GM12878 (cell line): ENCODE results near the gene DUSP14.

Experiments used
- CHD2 ChIP-seq: IDR thresholded peaks from 2 replicates; pipeline ENCODE4 v1.6.1; 2011; ENCODE audit warnings: low read depth, low read length, improper control_type of control experiment, borderline replicate concordance
- EP300 ChIP-seq, 2 experiments: fragments of 150-350 bp in 1 of 2; IDR thresholded peaks; 2 replicates each; pipeline ENCODE4 v1.6.1; 2011 to 2012; ENCODE audit warnings: low read depth in 2 of 2, low read length in 2 of 2, borderline replicate concordance in 1 of 2, improper control_type of control experiment in 1 of 2, inconsistent platforms in 1 of 2; ENCODE audit not compliant: control insufficient read depth in 1 of 2
- MXI1 ChIP-seq: fragments of 150-350 bp; IDR thresholded peaks from 2 replicates; pipeline ENCODE4 v1.6.1; 2011; ENCODE audit warnings: low read depth, mild to moderate bottlenecking, inconsistent platforms, low read length, improper control_type of control experiment
- POLR2AphosphoS2 ChIP-seq: IDR thresholded peaks from 2 replicates; pipeline ENCODE4 v1.6.1; 2011; ENCODE audit warnings: low read depth, mild to moderate bottlenecking, low read length, improper control_type of control experiment, moderate library complexity
- RAD21 ChIP-seq: IDR thresholded peaks from 2 replicates; pipeline ENCODE4 v1.6.1; 2011; ENCODE audit warnings: mild to moderate bottlenecking, low read depth, low read length, moderate library complexity; ENCODE audit not compliant: insufficient read depth
- RCOR1 ChIP-seq: conservative IDR thresholded peaks from 2 replicates; pipeline ENCODE4 v1.6.1; 2012; ENCODE audit warnings: low read depth, low read length, improper control_type of control experiment
- YY1 ChIP-seq: IDR thresholded peaks from 2 replicates; pipeline ENCODE4 v1.6.1; 2011; ENCODE audit warnings: low read depth, mild to moderate bottlenecking, low read length
- TF ChIP-seq, protein P1 (sequence below): IDR thresholded peaks from 2 replicates; pipeline ENCODE4 v1.6.1; 2012; ENCODE audit warnings: low read depth, low read length, improper control_type of control experiment
- TF ChIP-seq, protein P2 (sequence below), 3 experiments: IDR thresholded peaks in 2 of 3; conservative IDR thresholded peaks in 1 of 3; 2 replicates each; pipeline ENCODE4 v1.5.1; 2011; ENCODE audit warnings: low read depth in 3 of 3, low read length in 3 of 3, mild to moderate bottlenecking in 3 of 3, control low read depth in 2 of 3, moderate library complexity in 2 of 3, inconsistent platforms in 1 of 3, mixed read lengths in 1 of 3; ENCODE audit not compliant: control insufficient read depth in 2 of 3, insufficient read depth in 1 of 3; ENCODE audit errors: extremely low read depth in 1 of 3

DNA sequence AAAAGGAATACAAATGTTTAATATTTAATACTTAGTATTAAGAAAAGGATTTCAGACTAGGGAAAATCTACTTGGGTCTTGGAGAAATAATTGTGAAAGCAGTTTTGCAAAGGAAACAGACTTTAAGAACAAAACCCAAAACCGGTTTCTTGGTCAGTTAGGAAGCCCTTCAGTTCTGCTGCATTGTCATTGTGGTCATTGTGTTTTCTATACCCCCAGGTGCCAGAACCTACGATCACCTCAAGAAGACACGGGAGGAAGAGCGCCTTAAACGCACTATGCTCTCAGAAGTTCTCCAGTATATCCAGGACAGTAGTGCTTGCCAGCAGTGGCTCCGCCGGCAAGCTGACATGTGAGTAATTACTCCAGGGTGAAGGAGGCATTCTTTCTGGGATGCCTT is 19.5 kb upstream of the DUSP14 start:
- TF ChIP-seq, protein P1, sequence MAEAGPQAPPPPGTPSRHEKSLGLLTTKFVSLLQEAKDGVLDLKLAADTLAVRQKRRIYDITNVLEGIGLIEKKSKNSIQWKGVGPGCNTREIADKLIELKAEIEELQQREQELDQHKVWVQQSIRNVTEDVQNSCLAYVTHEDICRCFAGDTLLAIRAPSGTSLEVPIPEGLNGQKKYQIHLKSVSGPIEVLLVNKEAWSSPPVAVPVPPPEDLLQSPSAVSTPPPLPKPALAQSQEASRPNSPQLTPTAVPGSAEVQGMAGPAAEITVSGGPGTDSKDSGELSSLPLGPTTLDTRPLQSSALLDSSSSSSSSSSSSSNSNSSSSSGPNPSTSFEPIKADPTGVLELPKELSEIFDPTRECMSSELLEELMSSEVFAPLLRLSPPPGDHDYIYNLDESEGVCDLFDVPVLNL = no peak
- no peak for TF ChIP-seq RCOR1
- no peak for TF ChIP-seq POLR2AphosphoS2
- TF ChIP-seq, protein P2, sequence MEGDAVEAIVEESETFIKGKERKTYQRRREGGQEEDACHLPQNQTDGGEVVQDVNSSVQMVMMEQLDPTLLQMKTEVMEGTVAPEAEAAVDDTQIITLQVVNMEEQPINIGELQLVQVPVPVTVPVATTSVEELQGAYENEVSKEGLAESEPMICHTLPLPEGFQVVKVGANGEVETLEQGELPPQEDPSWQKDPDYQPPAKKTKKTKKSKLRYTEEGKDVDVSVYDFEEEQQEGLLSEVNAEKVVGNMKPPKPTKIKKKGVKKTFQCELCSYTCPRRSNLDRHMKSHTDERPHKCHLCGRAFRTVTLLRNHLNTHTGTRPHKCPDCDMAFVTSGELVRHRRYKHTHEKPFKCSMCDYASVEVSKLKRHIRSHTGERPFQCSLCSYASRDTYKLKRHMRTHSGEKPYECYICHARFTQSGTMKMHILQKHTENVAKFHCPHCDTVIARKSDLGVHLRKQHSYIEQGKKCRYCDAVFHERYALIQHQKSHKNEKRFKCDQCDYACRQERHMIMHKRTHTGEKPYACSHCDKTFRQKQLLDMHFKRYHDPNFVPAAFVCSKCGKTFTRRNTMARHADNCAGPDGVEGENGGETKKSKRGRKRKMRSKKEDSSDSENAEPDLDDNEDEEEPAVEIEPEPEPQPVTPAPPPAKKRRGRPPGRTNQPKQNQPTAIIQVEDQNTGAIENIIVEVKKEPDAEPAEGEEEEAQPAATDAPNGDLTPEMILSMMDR (IDR thresholded peaks at IDR 0.05 in 2 of 3, conservative IDR thresholded peaks at IDR 0.05 in 1 of 3; ENCODE audit: control insufficient read depth in 2 of 3, extremely low read depth in 1 of 3, insufficient read depth in 1 of 3, low read depth in 3 of 3, low read length in 3 of 3) = no peak
- TF ChIP-seq EP300 (IDR thresholded peaks at IDR 0.05; ENCODE audit: borderline replicate concordance in 1 of 2, control insufficient read depth in 1 of 2, low read depth in 2 of 2, low read length in 2 of 2) = no peak
- no peak for TF ChIP-seq YY1
- no peak for TF ChIP-seq CHD2
- no peak for TF ChIP-seq RAD21
- no peak for TF ChIP-seq MXI1
